HepG2 (cell line): Measurements from ENCODE around the gene ANKIB1.

Source experiments
- ELF4 ChIP-seq: sonication (generic); formaldehyde crosslinking; IDR thresholded peaks from 2 replicates; pipeline ENCODE4 v1.5.0; 2020; ENCODE audit warnings: missing genetic modification reagents, mild to moderate bottlenecking, moderate library complexity, borderline replicate concordance
- HDAC2 ChIP-seq: sonication (generic); formaldehyde crosslinking; IDR thresholded peaks from 2 replicates; pipeline ENCODE4 v1.4.0; 2020; ENCODE audit warnings: missing genetic modification reagents
- POLR2A ChIP-seq, 2 experiments: IDR thresholded peaks; 2 replicates each; pipeline ENCODE4 v1.6.1; 2011; ENCODE audit warnings: low read depth in 2 of 2, low read length in 2 of 2, mild to moderate bottlenecking in 1 of 2, moderate library complexity in 1 of 2; ENCODE audit not compliant: insufficient read depth in 1 of 2
- TMF1 ChIP-seq: sonication (generic); formaldehyde crosslinking; IDR thresholded peaks from 2 replicates; pipeline ENCODE4 v1.8.1; 2022; ENCODE audit warnings: low read depth, missing genetic modification reagents
- ZNF670 ChIP-seq: sonication (generic); formaldehyde crosslinking; IDR thresholded peaks from 2 replicates; pipeline ENCODE4 v1.8.0; 2022; ENCODE audit warnings: mild to moderate bottlenecking, missing genetic modification reagents, borderline replicate concordance
- TF ChIP-seq, protein P1 (sequence below): sonication (generic); formaldehyde crosslinking; IDR thresholded peaks from 2 replicates; pipeline ENCODE4 v1.5.0; 2020; ENCODE audit warnings: mild to moderate bottlenecking, missing genetic modification reagents, moderate library complexity
- TF ChIP-seq, protein P2 (sequence below), 2 experiments: sonication (generic) in 1 of 2; formaldehyde crosslinking in 1 of 2; IDR thresholded peaks; 2 replicates each; pipeline versions ENCODE4 v1.4.0 to v1.6.1; 2018 to 2020; ENCODE audit warnings: missing genetic modification reagents in 2 of 2, borderline replicate concordance in 1 of 2, low read depth in 1 of 2, mild to moderate bottlenecking in 1 of 2, missing biosample characterization in 1 of 2
- TF ChIP-seq, protein P3 (sequence below): sonication (generic); formaldehyde crosslinking; conservative IDR thresholded peaks from 2 replicates; pipeline ENCODE4 v1.4.0; 2020; ENCODE audit warnings: missing genetic modification reagents

DNA sequence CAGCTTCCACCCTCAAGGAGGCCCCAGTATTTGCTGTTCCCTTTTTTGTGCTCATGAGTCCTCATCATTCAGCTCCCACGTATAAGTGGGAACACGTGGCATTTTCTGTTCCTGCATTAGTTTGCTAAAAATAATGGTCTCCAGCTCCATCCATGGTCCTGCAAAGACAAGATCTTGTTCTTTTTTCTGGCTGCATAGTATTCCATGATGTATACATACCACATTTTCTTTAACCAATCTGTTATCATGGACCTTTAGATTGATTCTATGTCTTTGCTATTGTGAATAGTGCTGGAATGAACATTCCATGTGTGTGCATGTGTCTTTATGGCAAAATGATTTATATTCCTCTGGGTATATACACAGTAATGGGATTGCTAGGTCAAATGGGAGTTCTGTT lies 17.0 kb upstream of the ANKIB1 start:
- TF ChIP-seq, protein P1, sequence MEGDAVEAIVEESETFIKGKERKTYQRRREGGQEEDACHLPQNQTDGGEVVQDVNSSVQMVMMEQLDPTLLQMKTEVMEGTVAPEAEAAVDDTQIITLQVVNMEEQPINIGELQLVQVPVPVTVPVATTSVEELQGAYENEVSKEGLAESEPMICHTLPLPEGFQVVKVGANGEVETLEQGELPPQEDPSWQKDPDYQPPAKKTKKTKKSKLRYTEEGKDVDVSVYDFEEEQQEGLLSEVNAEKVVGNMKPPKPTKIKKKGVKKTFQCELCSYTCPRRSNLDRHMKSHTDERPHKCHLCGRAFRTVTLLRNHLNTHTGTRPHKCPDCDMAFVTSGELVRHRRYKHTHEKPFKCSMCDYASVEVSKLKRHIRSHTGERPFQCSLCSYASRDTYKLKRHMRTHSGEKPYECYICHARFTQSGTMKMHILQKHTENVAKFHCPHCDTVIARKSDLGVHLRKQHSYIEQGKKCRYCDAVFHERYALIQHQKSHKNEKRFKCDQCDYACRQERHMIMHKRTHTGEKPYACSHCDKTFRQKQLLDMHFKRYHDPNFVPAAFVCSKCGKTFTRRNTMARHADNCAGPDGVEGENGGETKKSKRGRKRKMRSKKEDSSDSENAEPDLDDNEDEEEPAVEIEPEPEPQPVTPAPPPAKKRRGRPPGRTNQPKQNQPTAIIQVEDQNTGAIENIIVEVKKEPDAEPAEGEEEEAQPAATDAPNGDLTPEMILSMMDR: no peak
- TF ChIP-seq, protein P2, sequence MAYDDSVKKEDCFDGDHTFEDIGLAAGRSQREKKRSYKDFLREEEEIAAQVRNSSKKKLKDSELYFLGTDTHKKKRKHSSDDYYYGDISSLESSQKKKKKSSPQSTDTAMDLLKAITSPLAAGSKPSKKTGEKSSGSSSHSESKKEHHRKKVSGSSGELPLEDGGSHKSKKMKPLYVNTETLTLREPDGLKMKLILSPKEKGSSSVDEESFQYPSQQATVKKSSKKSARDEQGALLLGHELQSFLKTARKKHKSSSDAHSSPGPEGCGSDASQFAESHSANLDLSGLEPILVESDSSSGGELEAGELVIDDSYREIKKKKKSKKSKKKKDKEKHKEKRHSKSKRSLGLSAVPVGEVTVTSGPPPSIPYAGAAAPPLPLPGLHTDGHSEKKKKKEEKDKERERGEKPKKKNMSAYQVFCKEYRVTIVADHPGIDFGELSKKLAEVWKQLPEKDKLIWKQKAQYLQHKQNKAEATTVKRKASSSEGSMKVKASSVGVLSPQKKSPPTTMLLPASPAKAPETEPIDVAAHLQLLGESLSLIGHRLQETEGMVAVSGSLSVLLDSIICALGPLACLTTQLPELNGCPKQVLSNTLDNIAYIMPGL (CRISPR knock-in tag; IDR thresholded peaks at IDR 0.05; ENCODE audit: borderline replicate concordance in 1 of 2, low read depth in 1 of 2): no peak
- TF ChIP-seq ELF4 (CRISPR knock-in tag) (no peak), TMF1 (no peak), POLR2A (IDR thresholded peaks at IDR 0.05; ENCODE audit: insufficient read depth in 1 of 2, low read depth in 2 of 2, low read length in 2 of 2) (no peak), HDAC2 (CRISPR knock-in tag) (no peak), ZNF670 (no peak)
- TF ChIP-seq, protein P3, sequence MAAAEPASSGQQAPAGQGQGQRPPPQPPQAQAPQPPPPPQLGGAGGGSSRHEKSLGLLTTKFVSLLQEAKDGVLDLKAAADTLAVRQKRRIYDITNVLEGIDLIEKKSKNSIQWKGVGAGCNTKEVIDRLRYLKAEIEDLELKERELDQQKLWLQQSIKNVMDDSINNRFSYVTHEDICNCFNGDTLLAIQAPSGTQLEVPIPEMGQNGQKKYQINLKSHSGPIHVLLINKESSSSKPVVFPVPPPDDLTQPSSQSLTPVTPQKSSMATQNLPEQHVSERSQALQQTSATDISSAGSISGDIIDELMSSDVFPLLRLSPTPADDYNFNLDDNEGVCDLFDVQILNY (CRISPR knock-in tag): no peak
